BJ (cell line): Measurements from ENCODE around the gene CLIP1. TPM values are rescaled to one million over a fixed set of nuclear protein-coding genes. Genes with fewer than 3 reads are reported as not detected.

Experiments
- CTCF ChIA-PET: fragments of 350-600 bp; formaldehyde crosslinking; extraction: SDS; loops from one replicate; lab custom pipeline; 2021; ENCODE audit warnings: antibody characterized with exemption, inconsistent platforms; lab: Yijun Ruan, JAX
- POLR2A ChIA-PET: fragments of 300-600 bp; sonication (Branson Sonifier 250); formaldehyde crosslinking; extraction: SDS; loops from one replicate; lab custom pipeline; 2021; ENCODE audit warnings: antibody characterized with exemption; lab: Charles Lee
- DNase-seq: peaks from one replicate; pipeline ENCODE4 v3.0.0-alpha.2; 2011; ENCODE audit warnings: low read depth
- H3K27me3 ChIP-seq: 2 replicates; pipeline ENCODE4 v1.6.0; 2011; ENCODE audit warnings: low read length; ENCODE audit not compliant: control insufficient read depth, insufficient read depth
- H3K36me3 ChIP-seq: 2 replicates; pipeline ENCODE4 v1.5.1; 2011; ENCODE audit warnings: low read length; ENCODE audit not compliant: control insufficient read depth, insufficient read depth
- H3K4me3 ChIP-seq: 2 replicates; pipeline ENCODE4 v1.5.1; 2011; ENCODE audit warnings: low read depth, mild to moderate bottlenecking, control low read depth, low read length
- polyA plus RNA-seq: library from polyadenylated mRNA; depleted of rRNA; stranded (reverse); fragments of >200 nt; gene quantifications from 2 replicates; pipeline ENCODE4 v1.2.3, GENCODE V29; 2011
- TF ChIP-seq, protein P1 (sequence below): IDR thresholded peaks from 2 replicates; pipeline ENCODE4 v1.5.1; 2011; ENCODE audit warnings: low read depth, mild to moderate bottlenecking, control low read depth, inconsistent platforms, low read length, moderate library complexity; ENCODE audit not compliant: insufficient read depth

Gene CLIP1
- polyA plus RNA-seq, 1 experiment, result 104 TPM

GRCh38 chr12:122393817-122394216, 28.7 kb downstream of the CLIP1 start:
- no peak for DNase-seq
- TF ChIP-seq, protein P1, sequence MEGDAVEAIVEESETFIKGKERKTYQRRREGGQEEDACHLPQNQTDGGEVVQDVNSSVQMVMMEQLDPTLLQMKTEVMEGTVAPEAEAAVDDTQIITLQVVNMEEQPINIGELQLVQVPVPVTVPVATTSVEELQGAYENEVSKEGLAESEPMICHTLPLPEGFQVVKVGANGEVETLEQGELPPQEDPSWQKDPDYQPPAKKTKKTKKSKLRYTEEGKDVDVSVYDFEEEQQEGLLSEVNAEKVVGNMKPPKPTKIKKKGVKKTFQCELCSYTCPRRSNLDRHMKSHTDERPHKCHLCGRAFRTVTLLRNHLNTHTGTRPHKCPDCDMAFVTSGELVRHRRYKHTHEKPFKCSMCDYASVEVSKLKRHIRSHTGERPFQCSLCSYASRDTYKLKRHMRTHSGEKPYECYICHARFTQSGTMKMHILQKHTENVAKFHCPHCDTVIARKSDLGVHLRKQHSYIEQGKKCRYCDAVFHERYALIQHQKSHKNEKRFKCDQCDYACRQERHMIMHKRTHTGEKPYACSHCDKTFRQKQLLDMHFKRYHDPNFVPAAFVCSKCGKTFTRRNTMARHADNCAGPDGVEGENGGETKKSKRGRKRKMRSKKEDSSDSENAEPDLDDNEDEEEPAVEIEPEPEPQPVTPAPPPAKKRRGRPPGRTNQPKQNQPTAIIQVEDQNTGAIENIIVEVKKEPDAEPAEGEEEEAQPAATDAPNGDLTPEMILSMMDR, result no peak
- no peaks in the 10 kb centered on the region for H3K27me3 ChIP-seq
- peaks cover 2% of the 10 kb centered on the region; the same call in 1 of the 2 replicates for H3K36me3 ChIP-seq
- CTCF ChIA-PET, result interaction anchor here (1.4 kb wide), 1 partner anchor 78 kb away, joined by 5 read pairs; no protein-coding TSS in a partner anchor
- no peak overlapping the region for H3K4me3 ChIP-seq
- POLR2A ChIA-PET, result no interaction called here

- peaks cover 2% of the 10 kb centered on the region; the same call in 1 of the 2 replicates for H3K36me3 ChIP-seq
- CTCF ChIA-PET, result interaction anchor here (1.1 kb wide), 1 partner anchor 14 kb away, joined by 3 read pairs; no protein-coding TSS in a partner anchor
- TF ChIP-seq, protein P1, result no peak
- POLR2A ChIA-PET, result no interaction called here
- no peak for DNase-seq
- no peaks in the 10 kb centered on the region for H3K27me3 ChIP-seq
- H3K4me3 ChIP-seq, result no peak overlapping the region
Measured at GRCh38 chr12:122392411-122392810, 30.1 kb downstream of the CLIP1 start.

DNA sequence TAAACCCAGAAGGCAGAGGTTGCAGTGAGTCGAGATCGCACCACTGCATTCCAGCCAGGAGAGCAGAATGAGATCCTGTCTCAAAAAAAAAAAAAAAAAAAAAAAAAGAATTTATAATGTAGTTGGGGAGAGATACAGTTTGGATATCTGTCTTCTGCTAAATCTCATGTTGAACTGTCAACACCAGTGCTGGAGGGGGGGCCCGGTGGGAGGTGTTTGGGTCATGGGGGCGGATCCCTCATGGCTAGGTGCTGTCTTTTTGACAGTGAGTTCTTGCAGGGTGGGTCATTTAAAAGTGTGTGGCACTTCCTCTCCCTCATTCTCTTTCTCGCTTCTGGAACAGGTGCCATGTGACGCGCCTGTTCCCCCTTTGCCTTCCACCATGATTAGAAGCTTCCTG, 32.8 kb downstream of the CLIP1 start:
- CTCF ChIA-PET, result interaction anchor here (2.9 kb wide), 1 partner anchor 9 kb away, joined by 9 read pairs; no protein-coding TSS in a partner anchor
- POLR2A ChIA-PET, result no interaction called here
- TF ChIP-seq, protein P1, result no peak
- H3K27me3 ChIP-seq, result no peaks in the 10 kb centered on the region
- no peak overlapping the region for H3K4me3 ChIP-seq
- no peak for DNase-seq
- no peaks in the 10 kb centered on the region for H3K36me3 ChIP-seq

- H3K36me3 ChIP-seq, result no peaks in the 10 kb centered on the region
- H3K27me3 ChIP-seq, result no peaks in the 10 kb centered on the region
- TF ChIP-seq, protein P1, result no peak
- CTCF ChIA-PET, result interaction anchor here (0.8 to 1.3 kb wide), 2 partner anchors 83 to 84 kb away, joined by 3 read pairs; no protein-coding TSS in a partner anchor
- no peak for DNase-seq
- H3K4me3 ChIP-seq, result no peak overlapping the region
- POLR2A ChIA-PET, result interaction anchor here (0.6 kb wide), 1 partner anchor 26 kb away, joined by 14 read pairs; no protein-coding TSS in a partner anchor
Measured at GRCh38 chr12:122387887-122388286, 34.6 kb downstream of the CLIP1 start.

- POLR2A ChIA-PET, result interaction anchor here (0.7 kb wide), 1 partner anchor 16 kb away, joined by 9 read pairs; no protein-coding TSS in a partner anchor
- Histone ChIP-seq H3K36me3 (no peaks in the 10 kb centered on the region), H3K27me3 (no peaks in the 10 kb centered on the region), H3K4me3 (no peak overlapping the region)
- TF ChIP-seq, protein P1, result no peak
- CTCF ChIA-PET, result no interaction called here
- DNase-seq, result no peak
Measured at GRCh38 chr12:122385171-122386016, 37.1 kb downstream of the CLIP1 start.
